GM12872 (cell line): ENCODE data around the gene RNF220.

Experiments
- TF ChIP-seq, protein P1 (sequence below): IDR thresholded peaks from 3 replicates; pipeline ENCODE4 v1.5.1; 2011; ENCODE audit warnings: low read depth, mild to moderate bottlenecking, low read length, moderate library complexity; ENCODE audit not compliant: insufficient read depth

RNF220 gene

DNA sequence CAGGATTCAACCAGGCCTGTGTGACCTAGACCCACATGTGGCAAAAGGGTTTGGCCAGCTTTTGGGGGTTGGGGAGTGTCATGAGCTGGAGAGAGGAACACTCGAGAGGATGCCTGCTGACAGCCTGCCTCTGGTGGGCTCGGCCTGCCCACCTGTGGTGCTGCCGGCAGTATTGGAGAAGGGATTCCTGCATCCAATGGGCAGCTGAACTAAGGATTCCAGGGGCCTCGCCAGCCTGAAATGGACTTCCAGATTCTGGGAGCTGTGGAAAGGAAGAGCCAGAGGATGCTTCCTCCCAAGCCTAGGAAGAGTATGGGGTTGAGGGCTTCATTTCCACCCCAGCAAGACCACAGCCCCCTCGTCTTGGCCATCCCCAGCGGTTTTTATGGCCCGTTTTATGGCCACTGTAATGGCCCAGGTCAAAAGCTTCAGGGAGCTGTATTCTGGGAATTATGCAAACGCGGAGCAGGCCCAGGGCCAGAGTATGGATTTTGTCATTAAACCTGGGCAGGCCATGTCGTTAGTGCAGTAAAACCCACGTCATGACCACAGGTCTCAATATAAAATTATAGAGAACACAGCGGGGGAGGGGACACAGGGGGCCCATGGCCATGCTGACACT is 205.6 kb downstream of the RNF220 start:
- TF ChIP-seq, protein P1, sequence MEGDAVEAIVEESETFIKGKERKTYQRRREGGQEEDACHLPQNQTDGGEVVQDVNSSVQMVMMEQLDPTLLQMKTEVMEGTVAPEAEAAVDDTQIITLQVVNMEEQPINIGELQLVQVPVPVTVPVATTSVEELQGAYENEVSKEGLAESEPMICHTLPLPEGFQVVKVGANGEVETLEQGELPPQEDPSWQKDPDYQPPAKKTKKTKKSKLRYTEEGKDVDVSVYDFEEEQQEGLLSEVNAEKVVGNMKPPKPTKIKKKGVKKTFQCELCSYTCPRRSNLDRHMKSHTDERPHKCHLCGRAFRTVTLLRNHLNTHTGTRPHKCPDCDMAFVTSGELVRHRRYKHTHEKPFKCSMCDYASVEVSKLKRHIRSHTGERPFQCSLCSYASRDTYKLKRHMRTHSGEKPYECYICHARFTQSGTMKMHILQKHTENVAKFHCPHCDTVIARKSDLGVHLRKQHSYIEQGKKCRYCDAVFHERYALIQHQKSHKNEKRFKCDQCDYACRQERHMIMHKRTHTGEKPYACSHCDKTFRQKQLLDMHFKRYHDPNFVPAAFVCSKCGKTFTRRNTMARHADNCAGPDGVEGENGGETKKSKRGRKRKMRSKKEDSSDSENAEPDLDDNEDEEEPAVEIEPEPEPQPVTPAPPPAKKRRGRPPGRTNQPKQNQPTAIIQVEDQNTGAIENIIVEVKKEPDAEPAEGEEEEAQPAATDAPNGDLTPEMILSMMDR, result no peak

DNA sequence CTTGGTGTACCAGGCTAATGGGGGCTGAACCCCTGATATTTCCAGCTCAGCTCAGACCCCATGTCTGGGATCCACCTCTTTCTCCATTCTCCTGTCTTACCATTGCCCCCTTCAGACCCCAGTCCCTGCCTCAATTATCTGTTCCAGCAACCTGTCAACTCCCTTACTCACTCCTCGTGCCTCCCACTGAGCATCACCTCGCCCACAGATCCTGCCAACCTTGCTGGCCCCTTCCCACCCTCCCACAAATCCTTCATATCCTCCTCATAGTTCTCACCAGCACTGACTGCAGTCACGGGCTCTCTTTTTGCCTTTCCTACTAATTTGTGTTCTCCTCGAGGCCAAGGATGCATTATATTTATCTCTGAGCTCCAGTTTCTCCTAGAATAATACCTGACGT is 206.4 kb downstream of the RNF220 start:
- TF ChIP-seq, protein P1, result no peak

DNA sequence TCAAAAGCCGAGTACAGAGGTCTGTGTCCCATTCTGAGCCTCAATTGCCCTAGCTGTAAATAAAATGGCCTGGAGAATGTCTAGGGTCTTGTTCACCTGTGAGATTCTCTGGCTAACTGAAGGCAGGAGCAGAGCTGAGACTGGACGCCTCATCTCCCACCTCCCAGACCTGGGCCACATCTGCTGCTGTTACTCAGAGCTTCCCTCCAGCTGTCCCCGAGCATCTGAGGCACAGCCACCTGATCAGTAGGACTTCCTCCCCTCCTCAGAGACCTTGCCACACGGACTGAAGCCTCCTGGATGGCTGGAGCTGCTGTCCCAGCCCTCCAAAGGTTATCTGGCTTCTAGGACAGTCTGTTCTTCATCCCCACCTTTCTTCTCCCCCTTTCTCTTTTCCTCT is 206.8 kb downstream of the RNF220 start:
- TF ChIP-seq, protein P1, result no peak

DNA sequence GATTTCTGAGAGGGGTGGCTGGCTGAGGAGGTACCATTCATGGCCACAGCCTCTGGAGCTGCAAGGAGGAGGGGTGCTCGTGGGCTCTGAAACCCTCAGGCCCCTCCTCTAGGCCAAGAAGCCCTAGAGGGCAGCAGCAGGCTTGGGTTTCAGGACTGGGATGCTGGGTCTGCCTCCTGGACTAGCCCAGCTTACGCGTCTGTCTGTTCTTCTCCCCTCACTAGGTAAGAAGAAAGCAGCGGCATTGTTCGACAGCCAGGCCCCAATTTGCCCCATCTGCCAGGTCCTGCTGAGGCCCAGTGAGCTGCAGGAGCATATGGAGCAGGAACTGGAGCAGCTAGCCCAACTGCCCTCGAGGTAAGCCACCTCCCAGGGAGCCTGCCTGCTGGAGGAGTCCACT is 208.9 kb downstream of the RNF220 start:
- TF ChIP-seq, protein P1, result no peak

DNA sequence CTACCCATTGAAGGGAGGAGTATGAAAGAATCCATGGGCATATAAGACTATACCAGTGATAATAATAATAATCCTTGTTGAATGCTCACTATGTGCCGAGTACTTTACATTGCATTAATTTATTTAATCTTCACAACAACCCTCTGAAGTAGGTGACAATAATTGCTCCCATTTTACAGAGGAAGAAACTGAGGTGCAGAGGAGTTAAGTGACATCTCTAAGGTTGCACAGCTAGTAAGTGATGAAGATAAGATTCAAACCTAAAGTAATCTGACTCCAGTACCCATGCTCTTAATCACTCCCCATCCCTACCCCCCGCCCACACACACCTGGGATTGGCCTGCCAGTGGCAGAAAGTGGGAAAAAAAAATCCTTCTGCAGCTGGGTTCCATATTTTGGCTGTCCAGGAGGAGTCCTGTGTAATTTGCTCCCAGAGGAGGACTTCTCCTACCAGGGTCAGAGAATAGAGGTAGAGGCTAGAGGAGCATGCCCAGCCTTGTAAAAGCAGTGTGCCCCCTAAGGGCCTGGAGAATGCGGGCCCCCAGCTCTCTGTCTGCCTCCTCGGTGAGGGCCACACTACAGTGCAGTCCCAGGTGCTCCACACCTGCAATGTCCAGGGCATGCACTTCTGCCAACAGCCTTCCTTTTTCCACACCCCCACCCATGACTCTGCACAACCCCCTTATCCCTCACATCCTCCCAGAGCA is 211.4 kb downstream of the RNF220 start:
- TF ChIP-seq, protein P1, result no peak

DNA sequence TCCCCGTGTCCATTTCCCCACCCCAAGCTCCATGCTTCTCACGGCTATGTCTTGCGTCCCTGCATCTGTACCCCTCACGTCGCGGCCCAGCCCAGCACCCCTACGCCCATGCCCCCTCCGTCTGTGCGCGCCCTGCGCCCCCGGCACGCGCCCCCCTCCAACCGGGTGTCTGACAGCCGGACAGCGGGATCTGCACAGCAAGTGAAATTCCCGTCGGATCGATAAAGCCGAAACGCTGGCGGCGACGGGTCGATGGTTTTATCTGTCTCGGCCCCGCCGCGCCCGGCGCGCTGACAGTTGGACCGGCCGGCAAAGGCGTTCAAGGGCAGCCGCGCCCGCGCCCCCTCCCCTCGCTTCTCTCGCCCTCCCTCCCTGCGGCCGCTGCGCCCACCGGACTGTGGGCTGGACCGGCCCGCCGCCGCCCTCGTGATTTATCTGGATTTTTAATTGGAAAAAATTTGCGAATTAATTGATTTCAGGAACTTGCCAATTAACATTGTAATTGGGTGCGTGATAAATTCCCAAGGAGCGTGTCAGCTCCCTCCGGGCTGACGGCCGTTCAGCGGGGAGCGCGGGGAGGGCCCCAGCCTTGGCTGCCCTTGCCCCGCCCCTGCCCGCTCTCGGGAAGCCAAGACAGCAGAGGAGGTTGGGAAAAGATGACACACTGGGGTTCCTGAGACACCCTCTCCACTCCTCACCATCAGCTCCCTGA is 212.1 kb downstream of the RNF220 start:
- TF ChIP-seq, protein P1, result no peak

DNA sequence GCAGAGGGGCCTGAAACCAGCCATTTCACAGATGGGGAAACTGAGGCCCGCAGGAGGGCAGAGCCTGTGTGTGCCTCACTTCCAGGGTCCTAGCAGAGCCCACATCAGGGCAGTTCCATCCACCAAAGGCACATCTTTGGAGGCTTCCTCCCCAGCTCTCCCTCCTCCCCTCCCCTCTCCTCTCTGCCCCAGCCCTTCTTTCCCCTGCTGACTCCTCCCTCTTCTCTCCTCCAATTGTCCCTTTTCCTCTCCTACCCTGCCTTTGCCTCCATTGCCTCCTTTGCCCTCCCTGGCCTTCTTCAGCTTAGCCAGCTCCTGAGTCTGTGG is 212.6 kb downstream of the RNF220 start:
- TF ChIP-seq, protein P1, result no peak
